GM12878 (cell line): Measurements from ENCODE around the gene TPT1. TPM values are rescaled to one million over a fixed set of nuclear protein-coding genes. Genes with fewer than 3 reads are reported as not detected.

Experiments
- CHD1 ChIP-seq: IDR thresholded peaks from 2 replicates; pipeline ENCODE4 v1.6.1; 2012; ENCODE audit warnings: low read depth, low read length, improper control_type of control experiment
- CHD2 ChIP-seq: IDR thresholded peaks from 2 replicates; pipeline ENCODE4 v1.6.1; 2011; ENCODE audit warnings: low read depth, low read length, improper control_type of control experiment, borderline replicate concordance
- ESRRA ChIP-seq: IDR thresholded peaks from 2 replicates; pipeline ENCODE4 v1.6.1; 2012; ENCODE audit warnings: mild to moderate bottlenecking, low read length, improper control_type of control experiment
- EZH2 ChIP-seq: IDR thresholded peaks from 2 replicates; pipeline ENCODE4 v1.6.1; 2012; ENCODE audit warnings: low read depth, mild to moderate bottlenecking, control low read depth, inconsistent platforms, low read length, borderline replicate concordance; ENCODE audit not compliant: control insufficient read depth
- HCFC1 ChIP-seq: fragments of 150-350 bp; IDR thresholded peaks from 2 replicates; pipeline ENCODE4 v1.6.1; 2014; ENCODE audit warnings: low read length
- MEF2B ChIP-seq: fragments of 450-650 bp; IDR thresholded peaks from 2 replicates; pipeline ENCODE4 v1.6.1; 2018; ENCODE audit warnings: mild to moderate bottlenecking, moderate library complexity; ENCODE audit not compliant: partially characterized antibody, poor library complexity, severe bottlenecking
- MXI1 ChIP-seq: fragments of 150-350 bp; IDR thresholded peaks from 2 replicates; pipeline ENCODE4 v1.6.1; 2011; ENCODE audit warnings: low read depth, mild to moderate bottlenecking, inconsistent platforms, low read length, improper control_type of control experiment
- NFXL1 ChIP-seq: fragments of 450-650 bp; IDR thresholded peaks from 2 replicates; pipeline ENCODE4 v1.6.1; 2017; ENCODE audit warnings: antibody characterized with exemption, mild to moderate bottlenecking, borderline replicate concordance
- NR2C1 ChIP-seq: fragments of 450-650 bp; IDR thresholded peaks from 2 replicates; pipeline ENCODE4 v1.6.1; 2017; ENCODE audit warnings: antibody characterized with exemption, mild to moderate bottlenecking, moderate library complexity
- RUNX3 ChIP-seq: IDR thresholded peaks from 2 replicates; pipeline ENCODE4 v1.6.1; 2012; ENCODE audit warnings: low read length, inconsistent platforms
- SMAD5 ChIP-seq: IDR thresholded peaks from 2 replicates; pipeline ENCODE4 v1.6.1; 2016; ENCODE audit warnings: antibody characterized with exemption, low read depth
- polyA plus RNA-seq, 11 experiments: library from polyadenylated mRNA; depleted of rRNA in 4 of 11; unstranded in 6 of 11; stranded (reverse) in 5 of 11; fragments of >200 nt; fragmentation: Nextera tagmentation in 4 of 11; fragmentation: Illumina TruSeq in 1 of 11; extraction: Ambion mirVana in 4 of 11; extraction: Trizol in 1 of 11; gene quantifications; 1 replicate in 1 of 11; 2 replicates in 10 of 11; pipeline versions ENCODE4 v1.2.1 to v1.2.3, GENCODE V29; 2011 to 2016; ENCODE audit warnings: inconsistent platforms in 2 of 11, missing spikeins in 2 of 11, low read depth in 1 of 11
- total RNA-seq, 4 experiments: library from RNA; depleted of rRNA in 3 of 4; stranded (reverse); fragments of >200 nt in 3 of 4; fragmentation: Illumina TruSeq in 1 of 4; extraction: Trizol in 1 of 4; gene quantifications; 2 replicates each; pipeline versions ENCODE4 v1.2.1 to v1.2.3, GENCODE V29; 2013 to 2021
- TF ChIP-seq, protein P1 (sequence below): fragments of 150-350 bp; IDR thresholded peaks from 2 replicates; pipeline ENCODE4 v1.6.1; 2016; ENCODE audit warnings: low read depth, low read length
- TF ChIP-seq, protein P2 (sequence below): IDR thresholded peaks from 2 replicates; pipeline ENCODE4 v1.6.1; 2012; ENCODE audit warnings: low read length, inconsistent platforms

TPT1 gene
- total and polyA plus RNA-seq, 10 of the 15 experiments (the other 5 are each of a cell fraction or from before 2014, with no cell fraction given) = 1,038 to 5,925 (median 2,336) TPM

DNA sequence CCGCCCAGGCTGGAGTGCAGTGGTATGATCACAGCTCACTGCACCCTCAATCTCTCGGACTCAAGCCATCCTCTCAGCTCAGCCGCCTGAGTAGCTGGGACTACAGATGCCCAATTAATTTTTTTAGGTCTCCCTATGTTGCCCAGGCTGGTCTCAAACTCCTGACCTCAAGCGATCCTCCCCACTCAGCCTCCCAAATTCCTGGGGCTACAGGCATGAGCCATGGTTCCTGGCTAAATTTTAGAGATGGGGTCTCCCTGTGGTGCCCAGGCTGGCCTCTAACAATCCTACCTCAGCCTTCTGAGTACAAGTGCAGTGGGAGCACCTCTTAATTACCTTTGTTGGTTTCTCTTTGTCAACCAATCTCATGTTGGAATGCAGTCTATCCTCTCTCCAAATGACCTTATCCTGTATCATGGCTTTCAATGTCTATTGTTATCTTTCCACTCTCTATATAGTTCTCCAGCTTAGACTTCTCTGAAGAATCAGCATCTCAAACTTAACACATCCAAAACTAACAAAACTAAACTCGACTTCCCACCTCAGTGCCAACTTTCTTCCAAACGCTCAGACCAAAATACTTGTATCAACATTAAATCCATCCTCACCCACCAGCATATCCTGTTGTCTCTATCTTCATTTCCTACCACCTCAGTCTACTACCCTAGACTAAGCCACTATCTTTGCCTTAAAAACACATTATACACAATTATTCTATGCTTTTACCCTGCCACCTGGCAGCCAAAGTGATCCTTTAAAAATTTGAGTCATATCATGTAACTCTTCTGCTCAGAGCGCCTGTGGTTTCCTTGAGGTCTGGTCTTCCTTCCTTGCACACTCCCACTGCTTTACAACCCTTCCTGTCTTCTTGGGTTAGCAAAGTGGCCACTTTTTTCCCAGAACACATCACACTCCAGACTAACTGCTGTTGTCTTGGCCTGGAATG is 6.7 kb downstream of the TPT1 start (continued):
- TF ChIP-seq, protein P1, sequence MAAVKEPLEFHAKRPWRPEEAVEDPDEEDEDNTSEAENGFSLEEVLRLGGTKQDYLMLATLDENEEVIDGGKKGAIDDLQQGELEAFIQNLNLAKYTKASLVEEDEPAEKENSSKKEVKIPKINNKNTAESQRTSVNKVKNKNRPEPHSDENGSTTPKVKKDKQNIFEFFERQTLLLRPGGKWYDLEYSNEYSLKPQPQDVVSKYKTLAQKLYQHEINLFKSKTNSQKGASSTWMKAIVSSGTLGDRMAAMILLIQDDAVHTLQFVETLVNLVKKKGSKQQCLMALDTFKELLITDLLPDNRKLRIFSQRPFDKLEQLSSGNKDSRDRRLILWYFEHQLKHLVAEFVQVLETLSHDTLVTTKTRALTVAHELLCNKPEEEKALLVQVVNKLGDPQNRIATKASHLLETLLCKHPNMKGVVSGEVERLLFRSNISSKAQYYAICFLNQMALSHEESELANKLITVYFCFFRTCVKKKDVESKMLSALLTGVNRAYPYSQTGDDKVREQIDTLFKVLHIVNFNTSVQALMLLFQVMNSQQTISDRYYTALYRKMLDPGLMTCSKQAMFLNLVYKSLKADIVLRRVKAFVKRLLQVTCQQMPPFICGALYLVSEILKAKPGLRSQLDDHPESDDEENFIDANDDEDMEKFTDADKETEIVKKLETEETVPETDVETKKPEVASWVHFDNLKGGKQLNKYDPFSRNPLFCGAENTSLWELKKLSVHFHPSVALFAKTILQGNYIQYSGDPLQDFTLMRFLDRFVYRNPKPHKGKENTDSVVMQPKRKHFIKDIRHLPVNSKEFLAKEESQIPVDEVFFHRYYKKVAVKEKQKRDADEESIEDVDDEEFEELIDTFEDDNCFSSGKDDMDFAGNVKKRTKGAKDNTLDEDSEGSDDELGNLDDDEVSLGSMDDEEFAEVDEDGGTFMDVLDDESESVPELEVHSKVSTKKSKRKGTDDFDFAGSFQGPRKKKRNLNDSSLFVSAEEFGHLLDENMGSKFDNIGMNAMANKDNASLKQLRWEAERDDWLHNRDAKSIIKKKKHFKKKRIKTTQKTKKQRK = no peak
- TF ChIP-seq ESRRA (no peak), NFXL1 (no peak), CHD1 (no peak), HCFC1 (no peak), MEF2B (no peak), SMAD5 (peak; percentile 18; the same call in 1 of the 2 replicates), EZH2 (no peak), CHD2 (no peak), RUNX3 (peak; percentile 79), NR2C1 (no peak), MXI1 (no peak)
- TF ChIP-seq, protein P2, sequence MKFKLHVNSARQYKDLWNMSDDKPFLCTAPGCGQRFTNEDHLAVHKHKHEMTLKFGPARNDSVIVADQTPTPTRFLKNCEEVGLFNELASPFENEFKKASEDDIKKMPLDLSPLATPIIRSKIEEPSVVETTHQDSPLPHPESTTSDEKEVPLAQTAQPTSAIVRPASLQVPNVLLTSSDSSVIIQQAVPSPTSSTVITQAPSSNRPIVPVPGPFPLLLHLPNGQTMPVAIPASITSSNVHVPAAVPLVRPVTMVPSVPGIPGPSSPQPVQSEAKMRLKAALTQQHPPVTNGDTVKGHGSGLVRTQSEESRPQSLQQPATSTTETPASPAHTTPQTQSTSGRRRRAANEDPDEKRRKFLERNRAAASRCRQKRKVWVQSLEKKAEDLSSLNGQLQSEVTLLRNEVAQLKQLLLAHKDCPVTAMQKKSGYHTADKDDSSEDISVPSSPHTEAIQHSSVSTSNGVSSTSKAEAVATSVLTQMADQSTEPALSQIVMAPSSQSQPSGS = no peak; the same call in 1 of the 2 replicates
